Measurements from ENCODE around the gene NRG2. TPM values are rescaled to one million over a fixed set of nuclear protein-coding genes. Genes with fewer than 3 reads are reported as not detected.
A peak's percentile ranks its signal among the peaks of the same experiment; 100 is the strongest.

Gene NRG2
- polyA plus RNA-seq, 3 donors, result 0.01 TPM; not detected in 2

GRCh38 chr5:139964266-139964993, 78.7 kb downstream of the NRG2 start:
- intact Hi-C loops (cut with micrococcal nuclease), result no loop called here

DNA sequence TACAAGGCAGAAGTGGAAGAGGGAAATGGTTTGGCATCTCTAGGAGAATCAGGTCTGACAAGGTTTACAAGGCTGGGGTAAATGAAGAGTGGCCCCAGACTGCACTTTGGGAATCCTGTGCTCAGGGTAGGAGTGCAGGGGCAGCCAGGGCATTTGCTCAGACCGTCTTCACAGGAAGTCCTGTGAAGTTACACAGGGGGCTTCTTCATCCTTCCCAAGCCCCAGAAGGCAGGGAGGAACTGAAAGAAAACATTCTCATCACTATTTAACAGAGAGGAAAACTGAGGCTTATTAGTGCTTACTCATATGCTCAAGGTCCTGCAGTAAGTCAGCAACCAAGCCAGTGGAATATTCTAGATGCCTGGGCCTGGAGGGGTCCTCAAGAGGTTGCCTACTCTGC, 80.7 kb downstream of the NRG2 start:
- intact Hi-C loops (cut with micrococcal nuclease), result no loop called here
- H3K27ac Mint-ChIP-seq, result peak overlapping the region in 2 of 7 donors; percentile 31 to 60
- H3K9me3 ChIP-seq (replicated peaks in 1 of 2; ENCODE audit: control insufficient read depth in 1 of 2, insufficient read depth in 1 of 2, low read length in 2 of 2), result no peaks in the 10 kb centered on the region

More at GRCh38 chr5:139964266-139964993, 78.7 kb downstream of the NRG2 start:
- H3K36me3 Mint-ChIP-seq, result no peaks in the 10 kb centered on the region
- H3K27me3 Mint-ChIP-seq (ENCODE audit: low read depth in 3 of 3), result peaks cover 8 to 22% (median 17%) of the 10 kb centered on the region in 3 donors
- H3K4me1 Mint-ChIP-seq, result peaks cover 4% of the 10 kb centered on the region
- H3K27ac Mint-ChIP-seq, result no peak overlapping the region
- H3K4me3 Mint-ChIP-seq, result no peak overlapping the region
- no peak for DNase-seq
- no peaks in the 10 kb centered on the region for H3K4me1 ChIP-seq (ENCODE audit: control insufficient read depth in 1 of 2, insufficient read depth in 2 of 2, low read length in 2 of 2)
- 100% methylated on average over 1 of the region's 4 CpGs for WGBS (ENCODE audit: insufficient coverage)
- no peak overlapping the region for H3K4me3 ChIP-seq (replicated peaks in 1 of 3; ENCODE audit: low read depth in 2 of 3, low read length in 3 of 3)
- H3K9me3 Mint-ChIP-seq, result no peaks in the 10 kb centered on the region
- no peak overlapping the region for H3K9ac ChIP-seq (ENCODE audit: insufficient read depth, low read length, poor library complexity, severe bottlenecking)
- H3K4me2 ChIP-seq (replicated peaks; ENCODE audit: extremely low read depth, low read length, poor library complexity, severe bottlenecking), result no peak overlapping the region
- no peak overlapping the region for H3K27ac ChIP-seq (ENCODE audit: low read depth in 1 of 2, low read length in 2 of 2)
- no peak for TF ChIP-seq CTCF (IDR thresholded peaks at IDR 0.05)
- no peak overlapping the region for H2AFZ ChIP-seq (ENCODE audit: insufficient read depth, low read depth, low read length, poor library complexity, severe bottlenecking)
- no peaks in the 10 kb centered on the region for H3K79me2 ChIP-seq (ENCODE audit: insufficient read depth, low read length)
- no peaks in the 10 kb centered on the region for H3K9me3 ChIP-seq (replicated peaks in 1 of 2; ENCODE audit: control insufficient read depth in 1 of 2, insufficient read depth in 1 of 2, low read length in 2 of 2)
- no peaks in the 10 kb centered on the region for H4K20me1 ChIP-seq (ENCODE audit: insufficient read depth, low read length)
- no peaks in the 10 kb centered on the region for H3K36me3 ChIP-seq (replicated peaks in 1 of 2; ENCODE audit: control insufficient read depth in 1 of 2, insufficient read depth in 2 of 2, low read length in 2 of 2)
- peaks cover 2 to 4% of the 10 kb centered on the region in 2 donors for H3K27me3 ChIP-seq (ENCODE audit: control insufficient read depth in 2 of 2, insufficient read depth in 2 of 2, low read length in 2 of 2)

More for the DNA sequence above, 80.7 kb downstream of the NRG2 start:
- Mint-ChIP-seq H3K4me3 (no peak overlapping the region), H3K9me3 (no peaks in the 10 kb centered on the region), H3K27me3 (ENCODE audit: low read depth in 3 of 3) (peaks cover 6 to 17% (median 12%) of the 10 kb centered on the region in 3 donors), H3K36me3 (no peaks in the 10 kb centered on the region), H3K4me1 (peaks cover 4% of the 10 kb centered on the region)
- TF ChIP-seq CTCF (IDR thresholded peaks at IDR 0.05), result no peak
- Histone ChIP-seq H2AFZ (ENCODE audit: insufficient read depth, low read depth, low read length, poor library complexity, severe bottlenecking) (no peak overlapping the region), H3K27me3 (ENCODE audit: control insufficient read depth in 2 of 2, insufficient read depth in 2 of 2, low read length in 2 of 2) (no peaks in the 10 kb centered on the region), H3K27ac (ENCODE audit: low read depth in 1 of 2, low read length in 2 of 2) (no peak overlapping the region), H3K36me3 (replicated peaks in 1 of 2; ENCODE audit: control insufficient read depth in 1 of 2, insufficient read depth in 2 of 2, low read length in 2 of 2) (no peaks in the 10 kb centered on the region), H3K4me1 (ENCODE audit: control insufficient read depth in 1 of 2, insufficient read depth in 2 of 2, low read length in 2 of 2) (no peaks in the 10 kb centered on the region), H4K20me1 (ENCODE audit: insufficient read depth, low read length) (no peaks in the 10 kb centered on the region), H3K9ac (ENCODE audit: insufficient read depth, low read length, poor library complexity, severe bottlenecking) (no peak overlapping the region), H3K4me2 (replicated peaks; ENCODE audit: extremely low read depth, low read length, poor library complexity, severe bottlenecking) (no peak overlapping the region), H3K79me2 (ENCODE audit: insufficient read depth, low read length) (no peaks in the 10 kb centered on the region), H3K4me3 (replicated peaks in 1 of 3; ENCODE audit: low read depth in 2 of 3, low read length in 3 of 3) (no peak overlapping the region)
- no CpG with 5 or more reads among the region's 1 CpG for WGBS (ENCODE audit: insufficient coverage)
- no peak for DNase-seq
